Measurements from ENCODE around the gene ALG14.
"Not testable (repeated sequence)": the region's sequence is repeated elsewhere in the genome, so short reads cannot be mapped to it uniquely, and the experiment has no call there.

ALG14 gene

GRCh38 chr1:95041491-95042165 lies 31.1 kb downstream of the ALG14 start:
- DNase-seq, result no peak

- DNase-seq, result no peak
These were observed 32.7 kb downstream of the ALG14 start for GRCh38 chr1:95040032-95040525.

- DNase-seq, result no peak
These were observed 33.3 kb downstream of the ALG14 start for GRCh38 chr1:95039360-95040031.

GRCh38 chr1:95035536-95035935 lies 37.2 kb downstream of the ALG14 start:
- no peak for DNase-seq

GRCh38 chr1:95034506-95034905 lies 38.2 kb downstream of the ALG14 start:
- no peak for DNase-seq

GRCh38 chr1:95033843-95034242 lies 38.9 kb downstream of the ALG14 start:
- DNase-seq, result no peak

GRCh38 chr1:95029532-95029931 lies 43.2 kb downstream of the ALG14 start:
- no peak for DNase-seq

GRCh38 chr1:95028954-95029353 lies 43.8 kb downstream of the ALG14 start:
- DNase-seq, result no peak

- DNase-seq, result no peak
These were observed 45.7 kb downstream of the ALG14 start for GRCh38 chr1:95027046-95027445.

- no peak for DNase-seq
These were observed 49.2 kb downstream of the ALG14 start for GRCh38 chr1:95023399-95024043.

GRCh38 chr1:95022644-95022926 lies 50.2 kb downstream of the ALG14 start:
- DNase-seq, result no peak

GRCh38 chr1:95021805-95022643 lies 50.7 kb downstream of the ALG14 start:
- no peak for DNase-seq

- no peak for DNase-seq
These were observed 51.6 kb downstream of the ALG14 start for GRCh38 chr1:95021119-95021518.

- DNase-seq, result not testable (repeated sequence)
These were observed 53.3 kb downstream of the ALG14 start for GRCh38 chr1:95019466-95019865.

- no peak for DNase-seq
These were observed 54.0 kb downstream of the ALG14 start for GRCh38 chr1:95018602-95019369.

- no peak for DNase-seq
These were observed 55.0 kb downstream of the ALG14 start for GRCh38 chr1:95017775-95018174.

GRCh38 chr1:95015076-95015475 lies 57.7 kb downstream of the ALG14 start:
- no peak for DNase-seq

- no peak for DNase-seq
These were observed 58.7 kb downstream of the ALG14 start for GRCh38 chr1:95013950-95014574.

GRCh38 chr1:95012389-95012788 lies 60.4 kb downstream of the ALG14 start:
- no peak for DNase-seq

- DNase-seq, result no peak
These were observed 62.6 kb downstream of the ALG14 start for GRCh38 chr1:95010158-95010557.

- no peak for DNase-seq
These were observed 65.1 kb downstream of the ALG14 start for GRCh38 chr1:95007687-95008086.

GRCh38 chr1:95006681-95007080 lies 66.1 kb downstream of the ALG14 start:
- no peak for DNase-seq

Measured in activated effector memory CD4-positive, alpha-beta T cell treated with Interleukin-2 at 50 U/mL for 16 hours (primary cell).